ENCODE measurements around the gene TRIM69.
A peak's percentile ranks its signal among the peaks of the same experiment; 100 is the strongest.
"Not testable (repeated sequence)": the region's sequence is repeated elsewhere in the genome, so short reads cannot be mapped to it uniquely, and the experiment has no call there.

Gene TRIM69

GRCh38 chr15:44716983-44717602, 19.2 kb upstream of the TRIM69 start:
- DNase-seq (ENCODE audit: low read depth in 2 of 2), result no peak

- DNase-seq (ENCODE audit: low read depth in 2 of 2), result no peak
These were observed 18.0 kb upstream of the TRIM69 start for GRCh38 chr15:44718180-44718926.

GRCh38 chr15:44718927-44719292, 17.4 kb upstream of the TRIM69 start:
- DNase-seq (ENCODE audit: low read depth in 2 of 2), result no peak

- peak in 1 of 2 donors; percentile 66 for DNase-seq (ENCODE audit: low read depth in 2 of 2)
These were observed 16.9 kb upstream of the TRIM69 start for GRCh38 chr15:44719293-44719999.

- DNase-seq (ENCODE audit: low read depth in 2 of 2), result not testable (repeated sequence)
These were observed 16.3 kb upstream of the TRIM69 start for GRCh38 chr15:44720000-44720435.

GRCh38 chr15:44720460-44721176, 15.7 kb upstream of the TRIM69 start:
- DNase-seq (ENCODE audit: low read depth in 2 of 2), result no peak

GRCh38 chr15:44722011-44722410, 14.3 kb upstream of the TRIM69 start:
- DNase-seq (ENCODE audit: low read depth in 2 of 2), result no peak

GRCh38 chr15:44726136-44726535, 10.2 kb upstream of the TRIM69 start:
- DNase-seq (ENCODE audit: low read depth in 2 of 2), result no peak

- DNase-seq (ENCODE audit: low read depth in 2 of 2), result peak in 1 of 2 donors; percentile 57
These were observed 9.5 kb upstream of the TRIM69 start for GRCh38 chr15:44726568-44727484.

GRCh38 chr15:44727485-44728231, 8.7 kb upstream of the TRIM69 start:
- no peak for DNase-seq (ENCODE audit: low read depth in 2 of 2)

GRCh38 chr15:44728232-44728575, 8.1 kb upstream of the TRIM69 start:
- not testable (repeated sequence) for DNase-seq (ENCODE audit: low read depth in 2 of 2)

- peak; percentile 87 to 88 for DNase-seq (ENCODE audit: low read depth in 2 of 2)
These were observed 7.5 kb upstream of the TRIM69 start for GRCh38 chr15:44728576-44729407.

GRCh38 chr15:44729408-44730127, 6.8 kb upstream of the TRIM69 start:
- DNase-seq (ENCODE audit: low read depth in 2 of 2), result no peak

GRCh38 chr15:44734839-44735481, 1.4 kb upstream of the TRIM69 start:
- DNase-seq (ENCODE audit: low read depth in 2 of 2), result no peak

GRCh38 chr15:44735482-44736180, 697 bp upstream of the TRIM69 start:
- DNase-seq (ENCODE audit: low read depth in 2 of 2), result no peak

GRCh38 chr15:44738340-44738984, 2.1 kb downstream of the TRIM69 start:
- no peak for DNase-seq (ENCODE audit: low read depth in 2 of 2)

GRCh38 chr15:44739222-44739847, 3.0 kb downstream of the TRIM69 start:
- DNase-seq (ENCODE audit: low read depth in 2 of 2), result not testable (repeated sequence)
